NCI-H82 (cell line): ENCODE measurements around the gene SPATA31C1.
"Not testable (repeated sequence)": the region's sequence is repeated elsewhere in the genome, so short reads cannot be mapped to it uniquely, and the experiment has no call there.

Experiments
- DNase-seq: peaks from one replicate; lab custom pipeline; 2025; lab: John Stamatoyannopoulos, UW

The SPATA31C1 gene

GRCh38 chr9:87937918-87938317 is 20.2 kb downstream of the SPATA31C1 start:
- DNase-seq: not testable (repeated sequence)

- not testable (repeated sequence) for DNase-seq
These were observed 20.6 kb downstream of the SPATA31C1 start for GRCh38 chr9:87938336-87938735.

GRCh38 chr9:87939096-87939495 is 21.3 kb downstream of the SPATA31C1 start:
- DNase-seq: not testable (repeated sequence)

- DNase-seq: no peak
These were observed 26.3 kb downstream of the SPATA31C1 start for GRCh38 chr9:87944096-87944495.

GRCh38 chr9:87944682-87945081 is 26.9 kb downstream of the SPATA31C1 start:
- no peak for DNase-seq

GRCh38 chr9:87950296-87950695 is 32.5 kb downstream of the SPATA31C1 start:
- DNase-seq: no peak

GRCh38 chr9:87950765-87951488 is 33.2 kb downstream of the SPATA31C1 start:
- DNase-seq: peak; percentile 31

GRCh38 chr9:87954230-87954629 is 36.5 kb downstream of the SPATA31C1 start:
- no peak for DNase-seq

- DNase-seq: no peak
These were observed 40.1 kb downstream of the SPATA31C1 start for GRCh38 chr9:87957839-87958238.

GRCh38 chr9:87958591-87958990 is 40.8 kb downstream of the SPATA31C1 start:
- DNase-seq: no peak

- DNase-seq: no peak
These were observed 42.3 kb downstream of the SPATA31C1 start for GRCh38 chr9:87959916-87960581.

- no peak for DNase-seq
These were observed 46.0 kb downstream of the SPATA31C1 start for GRCh38 chr9:87963770-87964169.

- no peak for DNase-seq
These were observed 47.1 kb downstream of the SPATA31C1 start for GRCh38 chr9:87964826-87965225.

- DNase-seq: no peak
These were observed 50.4 kb downstream of the SPATA31C1 start for GRCh38 chr9:87968155-87968554.

- no peak for DNase-seq
These were observed 52.8 kb downstream of the SPATA31C1 start for GRCh38 chr9:87970602-87971001.

GRCh38 chr9:87973122-87973521 is 55.4 kb downstream of the SPATA31C1 start:
- DNase-seq: no peak
